K562 (cell line): ENCODE data around the gene MRTFB. TPM values are rescaled to one million over a fixed set of nuclear protein-coding genes. Genes with fewer than 3 reads are reported as not detected.

Experiments used
- ARID2 ChIP-seq: fragments of 450-650 bp; IDR thresholded peaks from 2 replicates; pipeline ENCODE4 v1.6.1; 2017; ENCODE audit warnings: antibody characterized with exemption, mild to moderate bottlenecking
- BACH1 ChIP-seq: fragments of 200-800 bp; sonication (Bioruptor generic); IDR thresholded peaks from 2 replicates; pipeline ENCODE4 v1.6.1; 2016; ENCODE audit warnings: missing genetic modification characterization, missing compliant biosample characterization
- CBX8 ChIP-seq: fragments of 200-600 bp; sonication (generic); IDR thresholded peaks from 2 replicates; pipeline ENCODE4 v1.6.1; 2012; ENCODE audit warnings: borderline replicate concordance, mixed run types, low read depth, mild to moderate bottlenecking, moderate library complexity, mixed read lengths, low read length, control low read depth, inconsistent platforms; ENCODE audit not compliant: poor library complexity, severe bottlenecking; ENCODE audit errors: extremely low read depth
- EP300 ChIP-seq: IDR thresholded peaks from 2 replicates; pipeline ENCODE4 v1.6.1; 2012; ENCODE audit warnings: low read length, improper control_type of control experiment
- HNRNPK ChIP-seq: fragments of 200-400 bp; formaldehyde crosslinking; IDR thresholded peaks from one replicate; pipeline ENCODE4 v1.6.1; 2018; ENCODE audit warnings: mild to moderate bottlenecking, low read depth, low read length; ENCODE audit not compliant: poor library complexity, severe bottlenecking
- ILK ChIP-seq: fragments of 450-650 bp; IDR thresholded peaks from 2 replicates; pipeline ENCODE4 v1.6.1; 2016; ENCODE audit warnings: missing genetic modification characterization, low read depth, mild to moderate bottlenecking, missing compliant biosample characterization, moderate library complexity, borderline replicate concordance
- LARP7 ChIP-seq: fragments of 450-650 bp; IDR thresholded peaks from 2 replicates; pipeline ENCODE4 v1.6.1; 2016
- MAFK ChIP-seq: IDR thresholded peaks from 2 replicates; pipeline ENCODE4 v1.6.1; 2011; ENCODE audit warnings: low read length, improper control_type of control experiment
- MAZ ChIP-seq, 2 experiments: fragments of 450-650 bp in 1 of 2; sonication (generic) in 1 of 2; formaldehyde crosslinking; IDR thresholded peaks in 1 of 2; conservative IDR thresholded peaks in 1 of 2; 2 replicates each; pipeline versions ENCODE4 v1.4.0 to v1.5.0; 2020; ENCODE audit warnings: mild to moderate bottlenecking in 1 of 2, missing genetic modification reagents in 1 of 2
- MED1 ChIP-seq: sonication (generic); formaldehyde crosslinking; IDR thresholded peaks from 2 replicates; pipeline ENCODE4 v1.8.1; 2023; ENCODE audit warnings: missing genetic modification reagents, borderline replicate concordance
- NR2F6 ChIP-seq: fragments of 450-650 bp; formaldehyde crosslinking; IDR thresholded peaks from 2 replicates; pipeline ENCODE4 v1.4.0; 2020; ENCODE audit warnings: mild to moderate bottlenecking
- PYGO2 ChIP-seq: fragments of 450-650 bp; IDR thresholded peaks from 2 replicates; pipeline ENCODE4 v1.6.1; 2016; ENCODE audit warnings: mild to moderate bottlenecking, missing genetic modification characterization, moderate library complexity, missing compliant biosample characterization
- RAD21 ChIP-seq, 2 experiments: fragments of 250-450 bp in 1 of 2; fragments of 450-650 bp in 1 of 2; sonication (Bioruptor Pico) in 1 of 2; formaldehyde crosslinking in 1 of 2; IDR thresholded peaks in 1 of 2; conservative IDR thresholded peaks in 1 of 2; 2 replicates each; pipeline versions ENCODE4 v1.4.0 to v1.8.0; 2020 to 2022; ENCODE audit warnings: mild to moderate bottlenecking in 2 of 2, moderate library complexity in 1 of 2
- RFX1 ChIP-seq: fragments of 450-650 bp; IDR thresholded peaks from 2 replicates; pipeline ENCODE4 v1.6.1; 2016; ENCODE audit warnings: mild to moderate bottlenecking, moderate library complexity
- RFX5 ChIP-seq: IDR thresholded peaks from 2 replicates; pipeline ENCODE4 v1.6.1; 2011; ENCODE audit warnings: low read depth, mild to moderate bottlenecking, improper control_type of control experiment, low read length
- TAF15 ChIP-seq: fragments of 200-400 bp; formaldehyde crosslinking; IDR thresholded peaks from 2 replicates; pipeline ENCODE4 v1.6.1; 2017; ENCODE audit warnings: mild to moderate bottlenecking, low read depth, low read length, moderate library complexity
- TEAD1 ChIP-seq, 2 experiments: fragments of 450-650 bp in 1 of 2; sonication (generic) in 1 of 2; formaldehyde crosslinking; IDR thresholded peaks; 2 replicates each; pipeline versions ENCODE4 v1.4.0 to v1.8.0; 2020 to 2022; ENCODE audit warnings: mild to moderate bottlenecking in 2 of 2, missing genetic modification reagents in 1 of 2
- TRIM24 ChIP-seq, 2 experiments: fragments of 450-650 bp; IDR thresholded peaks; 2 replicates each; pipeline ENCODE4 v1.6.1; 2016
- ZKSCAN3 ChIP-seq: fragments of 250-450 bp; sonication (Bioruptor Pico); IDR thresholded peaks from 2 replicates; pipeline ENCODE4 v1.4.0; 2020
- ZNF3 ChIP-seq: fragments of 250-450 bp; sonication (Bioruptor Pico); IDR thresholded peaks from 2 replicates; pipeline ENCODE4 v1.5.0; 2021; ENCODE audit warnings: mild to moderate bottlenecking, moderate library complexity
- ZNF354B ChIP-seq: fragments of 250-450 bp; sonication (Bioruptor Pico); IDR thresholded peaks from 2 replicates; pipeline ENCODE4 v1.4.0; 2020
- ZNF436 ChIP-seq: fragments of 250-450, 450-650 bp; sonication (Bioruptor Pico); formaldehyde crosslinking; IDR thresholded peaks from 2 replicates; pipeline ENCODE4 v1.7.0; 2020; ENCODE audit warnings: mild to moderate bottlenecking
- ZNF707 ChIP-seq: fragments of 250-450 bp; sonication (Bioruptor Pico); conservative IDR thresholded peaks from 2 replicates; pipeline ENCODE4 v1.8.0; 2022; ENCODE audit warnings: inconsistent platforms, mild to moderate bottlenecking, moderate library complexity
- ZNF76 ChIP-seq: fragments of 250-450 bp; sonication (Bioruptor Pico); IDR thresholded peaks from 2 replicates; pipeline ENCODE4 v1.4.0; 2020; ENCODE audit warnings: mild to moderate bottlenecking, moderate library complexity, borderline replicate concordance
- ZZZ3 ChIP-seq: fragments of 450-650 bp; IDR thresholded peaks from 2 replicates; pipeline ENCODE4 v1.6.1; 2016; ENCODE audit warnings: antibody characterized with exemption, mild to moderate bottlenecking, moderate library complexity
- polyA plus RNA-seq, 8 experiments: library from polyadenylated mRNA; depleted of rRNA in 4 of 8; stranded (reverse) in 5 of 8; unstranded in 3 of 8; fragments of >200 nt; fragmentation: Nextera tagmentation in 2 of 8; fragmentation: Illumina TruSeq in 1 of 8; extraction: Ambion mirVana in 2 of 8; extraction: Trizol in 1 of 8; gene quantifications; 2 replicates each; pipeline versions ENCODE4 v1.2.1 to v1.2.3, GENCODE V29; 2011 to 2014; ENCODE audit warnings: inconsistent platforms in 1 of 8, missing spikeins in 1 of 8
- total RNA-seq, 7 experiments: library from RNA; depleted of rRNA in 6 of 7; stranded (reverse); fragments of >200 nt in 6 of 7; fragmentation: Illumina TruSeq in 2 of 7; extraction: Trizol in 2 of 7; gene quantifications; 2 replicates each; pipeline versions ENCODE4 v1.2.1 to v1.2.3, GENCODE V29; 2011 to 2021; ENCODE audit warnings: low replicate concordance in 1 of 7
- TF ChIP-seq, protein P1 (sequence below): sonication (generic); formaldehyde crosslinking; IDR thresholded peaks from 2 replicates; pipeline ENCODE4 v1.8.0; 2022; ENCODE audit warnings: mild to moderate bottlenecking, low read depth, missing genetic modification reagents
- TF ChIP-seq, protein P2 (sequence below), 2 experiments: fragments of 250-450 bp in 1 of 2; fragments of 450-650 bp in 1 of 2; sonication (Bioruptor Pico) in 1 of 2; IDR thresholded peaks; 2 replicates each; pipeline versions ENCODE4 v1.6.1 to v1.8.0; 2016 to 2021; ENCODE audit warnings: mild to moderate bottlenecking in 2 of 2, moderate library complexity in 2 of 2, missing compliant biosample characterization in 1 of 2, missing genetic modification characterization in 1 of 2

Gene MRTFB
- total and polyA plus RNA-seq, 9 of the 15 experiments (the other 6 are each of a cell fraction or from before 2014, with no cell fraction given), result 2.2 to 12.7 (median 7.0) TPM

DNA sequence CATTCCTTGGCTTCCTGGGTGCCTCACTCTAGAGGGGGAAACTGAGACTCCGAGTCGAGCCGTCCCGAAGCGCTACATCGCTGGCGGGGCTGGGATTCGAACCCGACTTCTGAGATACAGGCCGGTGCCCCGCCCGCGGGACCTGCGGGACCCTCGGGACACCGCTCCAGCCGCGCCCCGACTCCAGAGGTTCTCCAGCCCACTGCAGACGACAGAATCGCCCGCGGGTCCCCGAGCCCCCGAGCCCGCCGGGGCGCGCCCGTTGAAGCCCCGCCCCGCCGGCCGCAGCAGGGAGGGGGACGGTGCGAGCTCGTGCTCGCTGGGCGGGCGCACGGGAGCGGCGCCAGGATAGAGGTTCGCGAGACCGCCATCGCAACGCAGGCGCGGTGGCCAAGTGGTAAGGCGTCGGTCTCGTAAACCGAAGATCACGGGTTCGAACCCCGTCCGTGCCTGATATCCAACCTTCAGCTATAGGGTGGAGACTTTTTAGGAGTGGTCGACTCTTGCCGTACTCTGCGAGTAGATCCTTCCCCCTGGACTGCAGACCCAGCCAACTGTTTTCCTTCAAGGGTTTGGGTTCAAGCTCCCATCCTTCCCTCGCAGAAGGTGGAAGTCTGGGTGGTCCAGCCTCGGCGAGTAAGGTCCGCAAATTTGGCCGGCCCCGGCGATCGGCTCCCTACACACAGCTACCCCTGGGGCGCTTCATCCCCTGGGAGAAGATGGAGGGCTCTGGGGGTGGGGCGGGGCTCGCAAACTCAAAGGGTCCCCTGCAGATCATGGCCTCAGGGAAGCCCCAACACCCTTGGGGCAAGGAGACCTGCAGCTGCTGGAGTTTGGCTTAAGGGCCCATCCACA is 214.6 kb downstream of the MRTFB start (continued):
- TF ChIP-seq ARID2 (no peak), NR2F6 (no peak), HNRNPK (no peak), EP300 (peak; percentile 59; the same call in 1 of the 2 replicates), ZNF76 (no peak), PYGO2 (tag) (no peak), ZNF3 (CRISPR knock-in tag) (no peak), TAF15 (no peak), MAFK (no peak), LARP7 (no peak), TEAD1 (CRISPR knock-in tag; IDR thresholded peaks at IDR 0.05) (no peak), RAD21 (CRISPR knock-in tag; conservative IDR thresholded peaks at IDR 0.05 in 1 of 2, IDR thresholded peaks at IDR 0.05 in 1 of 2) (0 out of 4 replicates have a peak, but pooled peaks of 1 of the 2 experiments have one; percentile 10), ZNF707 (CRISPR knock-in tag) (no peak), ILK (tag) (no peak), BACH1 (no peak), RFX1 (no peak), MED1 (CRISPR knock-in tag) (no peak), MAZ (CRISPR knock-in tag; conservative IDR thresholded peaks at IDR 0.05 in 1 of 2, IDR thresholded peaks at IDR 0.05 in 1 of 2) (peak; percentile 80 to 97), ZNF354B (CRISPR knock-in tag) (no peak), CBX8 (no peak), ZNF436 (no peak), TRIM24 (IDR thresholded peaks at IDR 0.05) (peak in 1 of 2 experiments; percentile 38; a peak in 1 of 4 replicates), ZZZ3 (no peak), ZKSCAN3 (CRISPR knock-in tag) (no peak), RFX5 (no peak; the same call in 1 of the 2 replicates)
- TF ChIP-seq, protein P1, sequence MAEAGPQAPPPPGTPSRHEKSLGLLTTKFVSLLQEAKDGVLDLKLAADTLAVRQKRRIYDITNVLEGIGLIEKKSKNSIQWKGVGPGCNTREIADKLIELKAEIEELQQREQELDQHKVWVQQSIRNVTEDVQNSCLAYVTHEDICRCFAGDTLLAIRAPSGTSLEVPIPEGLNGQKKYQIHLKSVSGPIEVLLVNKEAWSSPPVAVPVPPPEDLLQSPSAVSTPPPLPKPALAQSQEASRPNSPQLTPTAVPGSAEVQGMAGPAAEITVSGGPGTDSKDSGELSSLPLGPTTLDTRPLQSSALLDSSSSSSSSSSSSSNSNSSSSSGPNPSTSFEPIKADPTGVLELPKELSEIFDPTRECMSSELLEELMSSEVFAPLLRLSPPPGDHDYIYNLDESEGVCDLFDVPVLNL (CRISPR knock-in tag), result no peak
- TF ChIP-seq, protein P2, sequence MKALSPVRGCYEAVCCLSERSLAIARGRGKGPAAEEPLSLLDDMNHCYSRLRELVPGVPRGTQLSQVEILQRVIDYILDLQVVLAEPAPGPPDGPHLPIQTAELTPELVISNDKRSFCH (CRISPR knock-in tag; IDR thresholded peaks at IDR 0.05), result no peak
- TF ChIP-seq, protein P2 (tag; IDR thresholded peaks at IDR 0.05), result peak; percentile 76
